Measurements from ENCODE around the gene CPO. TPM values are rescaled to one million over a fixed set of nuclear protein-coding genes. Genes with fewer than 3 reads are reported as not detected.

Gene CPO
- total RNA-seq, 2 experiments from 2014 or later, result not detected

GRCh38 chr2:206993396-206993911, 54.1 kb downstream of the CPO start:
- ChIA-PET POLR2A (no interaction called here), CTCF (ENCODE audit: unreplicated experiment) (no interaction called here)
- DNase-seq (ENCODE audit: low spot score), result no peak
- Histone ChIP-seq H3K4me2 (ENCODE audit: low read length) (no peak overlapping the region), H3K79me2 (ENCODE audit: insufficient read depth, low read depth, low read length) (no peaks in the 10 kb centered on the region), H4K20me1 (ENCODE audit: insufficient read depth, low read length) (no peaks in the 10 kb centered on the region), H3K27ac (ENCODE audit: low read depth, low read length, poor library complexity, severe bottlenecking) (no peak overlapping the region), H3K9me3 (ENCODE audit: low read length) (no peaks in the 10 kb centered on the region), H2AFZ (ENCODE audit: low read length) (no peak overlapping the region), H3K36me3 (ENCODE audit: insufficient read depth, low read length) (no peaks in the 10 kb centered on the region), H3K4me3 (ENCODE audit: low read depth, low read length, poor library complexity, severe bottlenecking) (no peak overlapping the region), H3K9me2 (ENCODE audit: insufficient read depth, low read length) (no peaks in the 10 kb centered on the region), H3K4me1 (ENCODE audit: insufficient read depth, low read length, poor library complexity, severe bottlenecking) (no peaks in the 10 kb centered on the region)
- intact Hi-C loops (cut with micrococcal nuclease; ENCODE audit: unreplicated experiment), result no loop called here
- no TSS peak for BruUV-seq (replicated peaks)
- TF ChIP-seq, protein P1, sequence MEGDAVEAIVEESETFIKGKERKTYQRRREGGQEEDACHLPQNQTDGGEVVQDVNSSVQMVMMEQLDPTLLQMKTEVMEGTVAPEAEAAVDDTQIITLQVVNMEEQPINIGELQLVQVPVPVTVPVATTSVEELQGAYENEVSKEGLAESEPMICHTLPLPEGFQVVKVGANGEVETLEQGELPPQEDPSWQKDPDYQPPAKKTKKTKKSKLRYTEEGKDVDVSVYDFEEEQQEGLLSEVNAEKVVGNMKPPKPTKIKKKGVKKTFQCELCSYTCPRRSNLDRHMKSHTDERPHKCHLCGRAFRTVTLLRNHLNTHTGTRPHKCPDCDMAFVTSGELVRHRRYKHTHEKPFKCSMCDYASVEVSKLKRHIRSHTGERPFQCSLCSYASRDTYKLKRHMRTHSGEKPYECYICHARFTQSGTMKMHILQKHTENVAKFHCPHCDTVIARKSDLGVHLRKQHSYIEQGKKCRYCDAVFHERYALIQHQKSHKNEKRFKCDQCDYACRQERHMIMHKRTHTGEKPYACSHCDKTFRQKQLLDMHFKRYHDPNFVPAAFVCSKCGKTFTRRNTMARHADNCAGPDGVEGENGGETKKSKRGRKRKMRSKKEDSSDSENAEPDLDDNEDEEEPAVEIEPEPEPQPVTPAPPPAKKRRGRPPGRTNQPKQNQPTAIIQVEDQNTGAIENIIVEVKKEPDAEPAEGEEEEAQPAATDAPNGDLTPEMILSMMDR (conservative IDR thresholded peaks at IDR 0.05; ENCODE audit: low read length), result no peak
- TF ChIP-seq EZH2phosphoT487 (IDR thresholded peaks at IDR 0.05; ENCODE audit: borderline replicate concordance, low read depth, low read length), result no peak

DNA sequence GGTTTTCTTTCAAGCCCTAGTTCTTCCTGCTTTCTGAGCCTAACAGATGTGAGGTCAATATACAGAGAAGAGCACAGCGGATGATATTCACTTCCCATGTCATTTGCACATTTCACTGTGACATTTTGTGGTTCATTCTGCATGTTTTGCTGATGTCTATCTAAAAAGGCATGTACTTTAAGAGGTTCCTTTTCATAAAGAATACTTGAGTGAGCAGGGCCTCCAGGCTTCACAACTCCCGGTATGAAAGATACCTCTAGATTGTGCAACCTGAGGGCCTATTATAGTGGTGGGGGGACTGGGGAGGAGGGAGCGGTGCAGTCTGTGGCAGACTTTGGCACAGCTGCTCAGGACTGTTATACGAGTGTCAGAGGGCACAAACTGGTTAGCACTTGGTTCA, 54.6 kb downstream of the CPO start:
- no peak overlapping the region for H3K4me3 ChIP-seq (ENCODE audit: low read depth, low read length, poor library complexity, severe bottlenecking)
- H3K79me2 ChIP-seq (ENCODE audit: insufficient read depth, low read depth, low read length), result no peaks in the 10 kb centered on the region
- H3K27ac ChIP-seq (ENCODE audit: low read depth, low read length, poor library complexity, severe bottlenecking), result no peak overlapping the region
- CTCF ChIA-PET (ENCODE audit: unreplicated experiment), result no interaction called here
- POLR2A ChIA-PET, result no interaction called here
- no TSS peak for BruUV-seq (replicated peaks)
- intact Hi-C loops (cut with micrococcal nuclease; ENCODE audit: unreplicated experiment), result no loop called here
- no peaks in the 10 kb centered on the region for H3K9me2 ChIP-seq (ENCODE audit: insufficient read depth, low read length)
- H2AFZ ChIP-seq (ENCODE audit: low read length), result no peak overlapping the region
- no peaks in the 10 kb centered on the region for H3K36me3 ChIP-seq (ENCODE audit: insufficient read depth, low read length)
- TF ChIP-seq, protein P1 (conservative IDR thresholded peaks at IDR 0.05; ENCODE audit: low read length), result no peak
- TF ChIP-seq EZH2phosphoT487 (IDR thresholded peaks at IDR 0.05; ENCODE audit: borderline replicate concordance, low read depth, low read length), result no peak
- H3K4me1 ChIP-seq (ENCODE audit: insufficient read depth, low read length, poor library complexity, severe bottlenecking), result no peaks in the 10 kb centered on the region
- no peak for DNase-seq (ENCODE audit: low spot score)
- H3K4me2 ChIP-seq (ENCODE audit: low read length), result no peak overlapping the region
- H4K20me1 ChIP-seq (ENCODE audit: insufficient read depth, low read length), result no peaks in the 10 kb centered on the region
- H3K9me3 ChIP-seq (ENCODE audit: low read length), result no peaks in the 10 kb centered on the region

- Histone ChIP-seq H3K9me2 (ENCODE audit: insufficient read depth, low read length) (no peaks in the 10 kb centered on the region), H3K9me3 (ENCODE audit: low read length) (no peaks in the 10 kb centered on the region), H3K4me2 (ENCODE audit: low read length) (no peak overlapping the region), H3K79me2 (ENCODE audit: insufficient read depth, low read depth, low read length) (no peaks in the 10 kb centered on the region), H4K20me1 (ENCODE audit: insufficient read depth, low read length) (no peaks in the 10 kb centered on the region), H3K36me3 (ENCODE audit: insufficient read depth, low read length) (no peaks in the 10 kb centered on the region), H2AFZ (ENCODE audit: low read length) (no peak overlapping the region), H3K4me3 (ENCODE audit: low read depth, low read length, poor library complexity, severe bottlenecking) (no peak overlapping the region), H3K4me1 (ENCODE audit: insufficient read depth, low read length, poor library complexity, severe bottlenecking) (no peaks in the 10 kb centered on the region), H3K27ac (ENCODE audit: low read depth, low read length, poor library complexity, severe bottlenecking) (no peak overlapping the region)
- POLR2A ChIA-PET, result interaction anchor here (0.7 kb wide), 1 partner anchor 436 kb away, joined by 3 read pairs; no protein-coding TSS in a partner anchor
- BruUV-seq (replicated peaks), result no TSS peak
- no peak for TF ChIP-seq EZH2phosphoT487 (IDR thresholded peaks at IDR 0.05; ENCODE audit: borderline replicate concordance, low read depth, low read length)
- DNase-seq (ENCODE audit: low spot score), result no peak
- CTCF ChIA-PET (ENCODE audit: unreplicated experiment), result no interaction called here
- intact Hi-C loops (cut with micrococcal nuclease; ENCODE audit: unreplicated experiment), result no loop called here
Observed at GRCh38 chr2:206996556-206997065, 57.3 kb downstream of the CPO start.
